H9 (cell line): ENCODE results near the gene SLC34A1. TPM values are rescaled to one million over a fixed set of nuclear protein-coding genes. Genes with fewer than 3 reads are reported as not detected.

Experiments
- DNase-seq: peaks from one replicate; pipeline ENCODE4 v3.0.0-alpha.2; 2017
- H2AFZ ChIP-seq: one replicate; pipeline ENCODE4 v1.6.1; 2013; ENCODE audit warnings: mild to moderate bottlenecking, low read length, control low read depth, moderate library complexity
- H2AK5ac ChIP-seq: 2 replicates; pipeline ENCODE4 v1.6.1; 2013; ENCODE audit warnings: low read length, control low read depth, mixed read lengths; ENCODE audit not compliant: insufficient read length
- H2BK120ac ChIP-seq: one replicate; pipeline ENCODE4 v1.6.1; 2013; ENCODE audit warnings: low read depth, mild to moderate bottlenecking, low read length, control low read depth, inconsistent platforms; ENCODE audit not compliant: poor library complexity, severe bottlenecking
- H2BK12ac ChIP-seq: 2 replicates; pipeline ENCODE4 v1.6.1; 2013; ENCODE audit warnings: low read length, control low read depth, mixed read lengths, low read depth; ENCODE audit not compliant: insufficient read length
- H2BK15ac ChIP-seq: 2 replicates; pipeline ENCODE4 v1.6.1; 2013; ENCODE audit warnings: low read depth, low read length, control low read depth
- H2BK20ac ChIP-seq: one replicate; pipeline ENCODE4 v1.6.1; 2013; ENCODE audit warnings: low read depth, mild to moderate bottlenecking, low read length, control low read depth, inconsistent platforms; ENCODE audit not compliant: poor library complexity, severe bottlenecking
- H2BK5ac ChIP-seq: 2 replicates; pipeline ENCODE4 v1.6.1; 2013; ENCODE audit warnings: low read length, control low read depth, mixed read lengths; ENCODE audit not compliant: insufficient read length
- H3K14ac ChIP-seq: 2 replicates; pipeline ENCODE4 v1.6.1; 2013; ENCODE audit warnings: low read length, control low read depth; ENCODE audit not compliant: insufficient read depth
- H3K18ac ChIP-seq: 2 replicates; pipeline ENCODE4 v1.6.1; 2013; ENCODE audit warnings: low read depth, mild to moderate bottlenecking, mixed read lengths, low read length, control low read depth; ENCODE audit not compliant: insufficient read length
- H3K23ac ChIP-seq: 2 replicates; pipeline ENCODE4 v1.6.1; 2013; ENCODE audit warnings: low read length, control low read depth, mixed read lengths, low read depth; ENCODE audit not compliant: insufficient read length
- H3K23me2 ChIP-seq: 2 replicates; pipeline ENCODE4 v1.6.1; 2013; ENCODE audit warnings: low read depth, mild to moderate bottlenecking, mixed read lengths, low read length, control low read depth; ENCODE audit not compliant: insufficient read length, poor library complexity, severe bottlenecking
- H3K27ac ChIP-seq: 2 replicates; pipeline ENCODE4 v1.5.1; 2013; ENCODE audit warnings: low read length, control low read depth, mixed read lengths, low read depth; ENCODE audit not compliant: insufficient read length
- H3K27me3 ChIP-seq: 2 replicates; pipeline ENCODE4 v1.6.1; 2013; ENCODE audit warnings: low read length, control low read depth, inconsistent platforms; ENCODE audit not compliant: insufficient read depth
- H3K4ac ChIP-seq: 2 replicates; pipeline ENCODE4 v1.6.1; 2013; ENCODE audit warnings: low read depth, mild to moderate bottlenecking, control low read depth, inconsistent platforms, low read length, moderate library complexity
- H3K4me1 ChIP-seq: 2 replicates; pipeline ENCODE4 v1.6.1; 2013; ENCODE audit warnings: low read length, control low read depth, inconsistent platforms; ENCODE audit not compliant: insufficient read depth
- H3K4me2 ChIP-seq: 2 replicates; pipeline ENCODE4 v1.6.1; 2013; ENCODE audit warnings: low read length, control low read depth, mixed read lengths; ENCODE audit not compliant: insufficient read length, insufficient read depth
- H3K56ac ChIP-seq: 2 replicates; pipeline ENCODE4 v1.6.1; 2013; ENCODE audit warnings: low read depth, mild to moderate bottlenecking, mixed read lengths, low read length, control low read depth; ENCODE audit not compliant: insufficient read length
- H3K79me1 ChIP-seq: 2 replicates; pipeline ENCODE4 v1.6.1; 2013; ENCODE audit warnings: low read depth, mild to moderate bottlenecking, moderate library complexity, low read length, control low read depth, inconsistent platforms; ENCODE audit not compliant: insufficient read depth, poor library complexity, severe bottlenecking
- H3K79me2 ChIP-seq: 2 replicates; pipeline ENCODE4 v1.6.1; 2013; ENCODE audit warnings: low read length, control low read depth, inconsistent platforms; ENCODE audit not compliant: insufficient read depth
- H3K9ac ChIP-seq: 2 replicates; pipeline ENCODE4 v1.6.1; 2013; ENCODE audit warnings: low read length, control low read depth, mixed read lengths; ENCODE audit not compliant: insufficient read length; ENCODE audit errors: extremely low read depth
- H3K9me3 ChIP-seq: one replicate; pipeline ENCODE4 v1.6.1; 2013; ENCODE audit warnings: low read depth, low read length, inconsistent platforms; ENCODE audit not compliant: control insufficient read depth
- H3T11ph ChIP-seq: one replicate; pipeline ENCODE4 v1.6.1; 2013; ENCODE audit warnings: mild to moderate bottlenecking, low read length, control low read depth, inconsistent platforms
- H4K20me1 ChIP-seq: one replicate; pipeline ENCODE4 v1.6.1; 2013; ENCODE audit not compliant: control insufficient read depth, insufficient read length, insufficient read depth
- H4K5ac ChIP-seq: 2 replicates; pipeline ENCODE4 v1.6.1; 2013; ENCODE audit warnings: low read depth, mild to moderate bottlenecking, mixed read lengths, low read length, control low read depth; ENCODE audit not compliant: insufficient read length
- H4K8ac ChIP-seq: replicated peaks from 2 replicates; pipeline ENCODE4 v1.6.1; 2013; ENCODE audit warnings: low read length, control low read depth, mixed read lengths, low read depth; ENCODE audit not compliant: insufficient read length
- H4K91ac ChIP-seq: 2 replicates; pipeline ENCODE4 v1.6.1; 2013; ENCODE audit warnings: low read depth, mild to moderate bottlenecking, moderate library complexity, mixed read lengths, low read length, control low read depth; ENCODE audit not compliant: insufficient read length
- H3K27ac Mint-ChIP-seq, 3 experiments: 2 replicates in 2 of 3; 3 replicates in 1 of 3; pipeline ENCODE4 v1.8.0; 2020 to 2021; ENCODE audit warnings: mixed read lengths in 3 of 3, mild to moderate bottlenecking in 1 of 3, moderate library complexity in 1 of 3
- H3K27me3 Mint-ChIP-seq: 2 replicates; pipeline ENCODE4 v1.8.0; 2021; ENCODE audit warnings: low read depth, mild to moderate bottlenecking, moderate library complexity, mixed read lengths
- H3K36me3 Mint-ChIP-seq, 3 experiments: 2 replicates in 2 of 3; 3 replicates in 1 of 3; pipeline ENCODE4 v1.8.0; 2020 to 2021; ENCODE audit warnings: low read depth in 3 of 3, mixed read lengths in 3 of 3; ENCODE audit not compliant: insufficient read depth in 1 of 3
- H3K4me1 Mint-ChIP-seq, 2 experiments: 2 replicates each; pipeline ENCODE4 v1.8.0; 2020; ENCODE audit warnings: mixed read lengths in 2 of 2
- H3K4me3 Mint-ChIP-seq, 2 experiments: 2 replicates in 1 of 2; 3 replicates in 1 of 2; pipeline ENCODE4 v1.8.0; 2020 to 2021; ENCODE audit warnings: mild to moderate bottlenecking in 2 of 2, mixed read lengths in 2 of 2, moderate library complexity in 1 of 2
- H3K9me3 Mint-ChIP-seq, 2 experiments: 2 replicates in 1 of 2; 3 replicates in 1 of 2; pipeline ENCODE4 v1.8.0; 2020; ENCODE audit warnings: mild to moderate bottlenecking in 2 of 2, mixed read lengths in 2 of 2, moderate library complexity in 1 of 2
- CTCF ChIP-seq: fragments of 200-600 bp; sonication (generic); conservative IDR thresholded peaks from 3 replicates; pipeline ENCODE4 v1.8.0; 2021; ENCODE audit warnings: antibody characterized with exemption, mild to moderate bottlenecking
- WGBS: extraction: QIAGEN DNeasy Blood & Tissue Kit; methylation state at CpG from one replicate; pipeline ENCODE4 v1.1.7; 2013; ENCODE audit warnings: missing lambda C conversion rate, low lambda C conversion rate, mixed read lengths; ENCODE audit not compliant: insufficient read length; ENCODE audit errors: extremely low coverage; 5-methylcytosine and 5-hydroxymethylcytosine counted together
- total RNA-seq: library from RNA; stranded (reverse); gene quantifications from 2 replicates; pipeline ENCODE4 v1.2.1, GENCODE V29; 2021

SLC34A1 gene
- total RNA-seq, 1 experiment from 2014 or later = not detected

GRCh38 chr5:177372034-177372896 lies 12.0 kb upstream of the SLC34A1 start:
- no peak for DNase-seq
- Histone ChIP-seq H4K91ac (no peak overlapping the region), H3K27me3 (no peaks in the 10 kb centered on the region; the same call in 1 of the 2 replicates), H2AFZ (no peak overlapping the region), H2AK5ac (no peak overlapping the region), H3K23me2 (peaks cover 10% of the 10 kb centered on the region), H2BK120ac (no peak overlapping the region), H3K9me3 (no peaks in the 10 kb centered on the region), H3K27ac (no peak overlapping the region), H2BK15ac (no peak overlapping the region), H3T11ph (no peak overlapping the region), H2BK20ac (no peak overlapping the region), H3K79me2 (no peaks in the 10 kb centered on the region), H2BK12ac (no peak overlapping the region), H3K56ac (no peak overlapping the region), H3K79me1 (no peaks in the 10 kb centered on the region), H3K18ac (no peak overlapping the region), H3K23ac (no peak overlapping the region), H3K4me1 (peaks cover 6% of the 10 kb centered on the region; the same call in 1 of the 2 replicates), H4K8ac (no peak overlapping the region), H2BK5ac (no peak overlapping the region), H3K9ac (no peak overlapping the region), H4K5ac (no peak overlapping the region), H3K4ac (no peak overlapping the region), H3K14ac (no peak overlapping the region), H3K4me2 (no peak overlapping the region), H4K20me1 (no peaks in the 10 kb centered on the region)
- peaks cover 31 to 56% of the 10 kb centered on the region in 2 experiments for H3K4me1 Mint-ChIP-seq
- no peak overlapping the region for H3K27ac Mint-ChIP-seq
- H3K36me3 Mint-ChIP-seq = peaks cover 8 to 22% (median 8%) of the 10 kb centered on the region in 3 experiments
- H3K4me3 Mint-ChIP-seq = peak overlapping the region in 1 of 2 experiments; percentile 35; a peak in 2 of 5 replicates
- WGBS = no CpG with 5 or more reads among the region's 12 CpGs
- H3K27me3 Mint-ChIP-seq = peaks cover 15% of the 10 kb centered on the region
- TF ChIP-seq CTCF = no peak
- no peaks in the 10 kb centered on the region; a peak in 1 of 5 replicates for H3K9me3 Mint-ChIP-seq
